ENCODE data around the gene PPP2R2B.

PPP2R2B gene

GRCh38 chr5:146878476-146879172 lies at the start of gene PPP2R2B:
PPP2R2B (minus strand) TSS chr5:146878757.
- peaks cover 7 to 20% of the 10 kb centered on the region in 2 donors for H3K27me3 ChIP-seq (ENCODE audit: control insufficient read depth in 2 of 2, insufficient read depth in 2 of 2, low read length in 2 of 2)
- no peaks in the 10 kb centered on the region for H3K9me3 ChIP-seq (ENCODE audit: control insufficient read depth in 2 of 2, low read length in 2 of 2)
- no peak within 1 kb of the TSS for H3K9ac ChIP-seq (ENCODE audit: low read depth in 1 of 2, low read length in 2 of 2)
- H3K4me3 ChIP-seq (ENCODE audit: low read length in 2 of 2) = peak within 1 kb of the TSS; percentile 54 to 59
- no peaks in the 10 kb centered on the region for H3K36me3 ChIP-seq (ENCODE audit: control insufficient read depth in 2 of 2, insufficient read depth in 2 of 2, low read length in 2 of 2)
- H3K4me1 ChIP-seq (ENCODE audit: control insufficient read depth in 2 of 2, insufficient read depth in 2 of 2, low read length in 2 of 2) = peaks cover 0 to 3% of the 10 kb centered on the region in 2 donors
- no peak within 1 kb of the TSS for H3K27ac ChIP-seq (ENCODE audit: low read depth in 2 of 2, low read length in 2 of 2)

DNA sequence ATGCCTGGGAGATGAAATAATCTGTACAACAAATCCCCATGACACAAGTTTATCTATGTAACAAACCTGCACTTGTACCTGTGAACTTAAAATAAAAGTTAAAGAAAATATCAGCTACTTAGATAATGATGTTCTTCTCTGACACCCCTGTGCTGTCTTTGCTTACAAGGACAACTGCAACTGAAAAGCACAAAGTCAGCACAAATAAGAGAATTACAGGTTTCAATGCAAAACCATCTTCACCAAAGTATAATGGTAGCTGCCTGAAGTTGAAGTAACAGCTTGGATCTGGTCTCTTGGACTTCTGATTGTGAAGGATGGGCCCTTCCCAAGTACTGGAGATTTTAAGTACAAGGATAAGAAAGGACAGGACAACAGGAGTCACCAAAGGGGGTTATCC lies 45.6 kb upstream of the PPP2R2B start:
- no peaks in the 10 kb centered on the region for H3K9me3 ChIP-seq (ENCODE audit: control insufficient read depth in 2 of 2, low read length in 2 of 2)
- H3K27ac ChIP-seq (ENCODE audit: low read depth in 2 of 2, low read length in 2 of 2) = no peak overlapping the region
- H3K4me3 ChIP-seq (ENCODE audit: low read length in 2 of 2) = no peak overlapping the region
- H3K9ac ChIP-seq (ENCODE audit: low read depth in 1 of 2, low read length in 2 of 2) = no peak overlapping the region
- H3K36me3 ChIP-seq (ENCODE audit: control insufficient read depth in 2 of 2, insufficient read depth in 2 of 2, low read length in 2 of 2) = no peaks in the 10 kb centered on the region
- no peaks in the 10 kb centered on the region for H3K4me1 ChIP-seq (ENCODE audit: control insufficient read depth in 2 of 2, insufficient read depth in 2 of 2, low read length in 2 of 2)
- no peaks in the 10 kb centered on the region for H3K27me3 ChIP-seq (ENCODE audit: control insufficient read depth in 2 of 2, insufficient read depth in 2 of 2, low read length in 2 of 2)

DNA sequence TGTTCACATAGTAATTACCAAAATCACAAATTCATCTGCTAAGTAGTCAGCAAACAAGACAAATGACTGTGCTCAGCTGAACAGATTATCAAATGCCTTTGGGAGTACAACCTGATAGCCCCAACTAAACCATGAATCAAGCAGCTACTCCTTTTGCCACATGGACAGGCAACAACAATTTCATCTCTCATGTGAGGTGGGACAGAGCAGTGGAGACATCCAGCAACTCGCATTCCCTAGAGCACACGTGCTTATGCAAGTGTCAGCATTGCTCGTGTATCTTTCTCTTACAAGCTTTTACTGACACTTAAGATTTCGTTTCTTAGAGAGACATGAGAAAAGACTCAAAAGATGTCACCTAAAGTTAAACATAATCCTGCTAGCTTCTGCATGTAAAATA lies 42.7 kb upstream of the PPP2R2B start:
- H3K27me3 ChIP-seq (ENCODE audit: control insufficient read depth in 2 of 2, insufficient read depth in 2 of 2, low read length in 2 of 2) = no peaks in the 10 kb centered on the region
- H3K4me1 ChIP-seq (ENCODE audit: control insufficient read depth in 2 of 2, insufficient read depth in 2 of 2, low read length in 2 of 2) = no peaks in the 10 kb centered on the region
- no peak overlapping the region for H3K4me3 ChIP-seq (ENCODE audit: low read length in 2 of 2)
- H3K9ac ChIP-seq (ENCODE audit: low read depth in 1 of 2, low read length in 2 of 2) = no peak overlapping the region
- no peak overlapping the region for H3K27ac ChIP-seq (ENCODE audit: low read depth in 2 of 2, low read length in 2 of 2)
- no peaks in the 10 kb centered on the region for H3K36me3 ChIP-seq (ENCODE audit: control insufficient read depth in 2 of 2, insufficient read depth in 2 of 2, low read length in 2 of 2)
- H3K9me3 ChIP-seq (ENCODE audit: control insufficient read depth in 2 of 2, low read length in 2 of 2) = no peaks in the 10 kb centered on the region

DNA sequence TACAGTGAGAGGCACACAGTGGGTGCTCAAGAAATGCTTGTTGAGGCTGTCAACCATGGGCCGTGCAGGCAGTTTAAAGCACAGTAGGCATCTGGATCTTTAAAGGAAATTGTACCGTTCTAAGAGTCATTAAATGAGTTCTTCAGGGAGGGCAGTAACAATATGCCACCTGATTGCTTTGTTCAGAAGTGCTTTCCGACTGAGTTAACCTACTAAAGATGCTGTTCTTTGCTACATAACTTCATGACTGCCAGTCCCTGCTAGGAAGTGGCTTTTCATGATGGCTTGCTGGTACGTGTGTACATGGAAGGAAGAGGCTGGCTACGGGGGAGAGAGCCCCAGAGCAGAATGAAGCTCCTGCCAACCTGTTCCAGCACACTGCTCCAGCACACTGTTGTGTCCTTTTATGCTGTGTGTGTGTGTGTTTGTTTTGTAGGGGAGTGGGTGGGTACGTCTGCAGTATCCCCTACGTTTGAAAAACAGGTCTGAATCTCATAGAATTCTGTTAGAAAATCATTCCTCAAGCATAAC lies 41.9 kb upstream of the PPP2R2B start:
- Histone ChIP-seq H3K36me3 (ENCODE audit: control insufficient read depth in 2 of 2, insufficient read depth in 2 of 2, low read length in 2 of 2) (no peaks in the 10 kb centered on the region), H3K9me3 (ENCODE audit: control insufficient read depth in 2 of 2, low read length in 2 of 2) (no peaks in the 10 kb centered on the region), H3K27ac (ENCODE audit: low read depth in 2 of 2, low read length in 2 of 2) (no peak overlapping the region), H3K4me3 (ENCODE audit: low read length in 2 of 2) (no peak overlapping the region), H3K9ac (ENCODE audit: low read depth in 1 of 2, low read length in 2 of 2) (no peak overlapping the region), H3K4me1 (ENCODE audit: control insufficient read depth in 2 of 2, insufficient read depth in 2 of 2, low read length in 2 of 2) (no peaks in the 10 kb centered on the region), H3K27me3 (ENCODE audit: control insufficient read depth in 2 of 2, insufficient read depth in 2 of 2, low read length in 2 of 2) (no peaks in the 10 kb centered on the region)

- Histone ChIP-seq H3K9ac (ENCODE audit: low read depth in 1 of 2, low read length in 2 of 2) (no peak overlapping the region), H3K4me1 (ENCODE audit: control insufficient read depth in 2 of 2, insufficient read depth in 2 of 2, low read length in 2 of 2) (no peaks in the 10 kb centered on the region), H3K27me3 (ENCODE audit: control insufficient read depth in 2 of 2, insufficient read depth in 2 of 2, low read length in 2 of 2) (no peaks in the 10 kb centered on the region), H3K36me3 (ENCODE audit: control insufficient read depth in 2 of 2, insufficient read depth in 2 of 2, low read length in 2 of 2) (no peaks in the 10 kb centered on the region), H3K9me3 (ENCODE audit: control insufficient read depth in 2 of 2, low read length in 2 of 2) (no peaks in the 10 kb centered on the region), H3K4me3 (ENCODE audit: low read length in 2 of 2) (no peak overlapping the region), H3K27ac (ENCODE audit: low read depth in 2 of 2, low read length in 2 of 2) (no peak overlapping the region)
These were observed 40.7 kb upstream of the PPP2R2B start for GRCh38 chr5:146919304-146919703.

GRCh38 chr5:146917931-146918330 lies 39.4 kb upstream of the PPP2R2B start:
- Histone ChIP-seq H3K36me3 (ENCODE audit: control insufficient read depth in 2 of 2, insufficient read depth in 2 of 2, low read length in 2 of 2) (no peaks in the 10 kb centered on the region), H3K4me3 (ENCODE audit: low read length in 2 of 2) (no peak overlapping the region), H3K4me1 (ENCODE audit: control insufficient read depth in 2 of 2, insufficient read depth in 2 of 2, low read length in 2 of 2) (no peaks in the 10 kb centered on the region), H3K27ac (ENCODE audit: low read depth in 2 of 2, low read length in 2 of 2) (no peak overlapping the region), H3K9me3 (ENCODE audit: control insufficient read depth in 2 of 2, low read length in 2 of 2) (no peaks in the 10 kb centered on the region), H3K27me3 (ENCODE audit: control insufficient read depth in 2 of 2, insufficient read depth in 2 of 2, low read length in 2 of 2) (no peaks in the 10 kb centered on the region), H3K9ac (ENCODE audit: low read depth in 1 of 2, low read length in 2 of 2) (no peak overlapping the region)

DNA sequence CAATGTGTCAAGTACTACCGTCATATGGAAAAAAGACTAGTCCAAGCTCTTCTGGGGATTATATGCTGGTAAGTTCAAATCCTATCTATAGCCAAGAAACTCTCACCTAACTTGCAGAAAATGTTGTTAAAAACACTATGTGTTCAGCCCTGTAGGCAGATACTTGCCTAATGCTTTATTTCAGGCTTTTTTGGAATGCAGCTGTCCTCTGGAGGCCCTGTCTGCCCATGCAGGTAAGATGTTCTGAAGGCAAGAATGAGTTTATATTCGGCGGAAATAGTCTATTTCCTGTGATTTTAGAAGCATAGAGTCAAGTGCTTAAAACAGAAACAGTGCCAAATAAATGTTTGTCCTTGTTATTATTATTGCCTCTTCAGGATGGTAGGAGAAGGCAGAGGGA lies 34.3 kb upstream of the PPP2R2B start:
- Histone ChIP-seq H3K27me3 (ENCODE audit: control insufficient read depth in 2 of 2, insufficient read depth in 2 of 2, low read length in 2 of 2) (no peaks in the 10 kb centered on the region), H3K4me3 (ENCODE audit: low read length in 2 of 2) (no peak overlapping the region), H3K4me1 (ENCODE audit: control insufficient read depth in 2 of 2, insufficient read depth in 2 of 2, low read length in 2 of 2) (no peaks in the 10 kb centered on the region), H3K9me3 (ENCODE audit: control insufficient read depth in 2 of 2, low read length in 2 of 2) (no peaks in the 10 kb centered on the region), H3K9ac (ENCODE audit: low read depth in 1 of 2, low read length in 2 of 2) (no peak overlapping the region), H3K27ac (ENCODE audit: low read depth in 2 of 2, low read length in 2 of 2) (no peak overlapping the region), H3K36me3 (ENCODE audit: control insufficient read depth in 2 of 2, insufficient read depth in 2 of 2, low read length in 2 of 2) (no peaks in the 10 kb centered on the region)

DNA sequence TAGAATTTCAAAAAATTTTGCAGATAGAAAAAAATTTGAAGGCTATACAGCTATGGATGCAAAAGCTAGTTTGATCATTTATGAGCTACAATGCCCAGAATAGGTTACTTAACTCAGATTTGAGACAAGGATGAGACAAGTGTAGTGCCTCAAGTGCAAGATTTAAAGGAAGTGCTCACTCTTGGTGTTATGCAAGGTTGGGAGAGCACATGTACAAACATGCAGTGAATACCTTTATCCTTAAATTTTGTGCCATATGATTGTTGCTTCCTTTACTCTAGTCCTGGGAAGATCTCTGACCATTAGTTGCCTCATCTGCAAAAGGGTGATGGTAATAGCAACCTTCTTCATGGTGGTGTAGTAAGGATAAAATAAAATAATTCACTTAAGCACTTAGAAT lies 31.7 kb upstream of the PPP2R2B start:
- Histone ChIP-seq H3K27me3 (ENCODE audit: control insufficient read depth in 2 of 2, insufficient read depth in 2 of 2, low read length in 2 of 2) (no peaks in the 10 kb centered on the region), H3K4me1 (ENCODE audit: control insufficient read depth in 2 of 2, insufficient read depth in 2 of 2, low read length in 2 of 2) (no peaks in the 10 kb centered on the region), H3K9me3 (ENCODE audit: control insufficient read depth in 2 of 2, low read length in 2 of 2) (no peaks in the 10 kb centered on the region), H3K27ac (ENCODE audit: low read depth in 2 of 2, low read length in 2 of 2) (no peak overlapping the region), H3K4me3 (ENCODE audit: low read length in 2 of 2) (no peak overlapping the region), H3K36me3 (ENCODE audit: control insufficient read depth in 2 of 2, insufficient read depth in 2 of 2, low read length in 2 of 2) (no peaks in the 10 kb centered on the region), H3K9ac (ENCODE audit: low read depth in 1 of 2, low read length in 2 of 2) (no peak overlapping the region)

DNA sequence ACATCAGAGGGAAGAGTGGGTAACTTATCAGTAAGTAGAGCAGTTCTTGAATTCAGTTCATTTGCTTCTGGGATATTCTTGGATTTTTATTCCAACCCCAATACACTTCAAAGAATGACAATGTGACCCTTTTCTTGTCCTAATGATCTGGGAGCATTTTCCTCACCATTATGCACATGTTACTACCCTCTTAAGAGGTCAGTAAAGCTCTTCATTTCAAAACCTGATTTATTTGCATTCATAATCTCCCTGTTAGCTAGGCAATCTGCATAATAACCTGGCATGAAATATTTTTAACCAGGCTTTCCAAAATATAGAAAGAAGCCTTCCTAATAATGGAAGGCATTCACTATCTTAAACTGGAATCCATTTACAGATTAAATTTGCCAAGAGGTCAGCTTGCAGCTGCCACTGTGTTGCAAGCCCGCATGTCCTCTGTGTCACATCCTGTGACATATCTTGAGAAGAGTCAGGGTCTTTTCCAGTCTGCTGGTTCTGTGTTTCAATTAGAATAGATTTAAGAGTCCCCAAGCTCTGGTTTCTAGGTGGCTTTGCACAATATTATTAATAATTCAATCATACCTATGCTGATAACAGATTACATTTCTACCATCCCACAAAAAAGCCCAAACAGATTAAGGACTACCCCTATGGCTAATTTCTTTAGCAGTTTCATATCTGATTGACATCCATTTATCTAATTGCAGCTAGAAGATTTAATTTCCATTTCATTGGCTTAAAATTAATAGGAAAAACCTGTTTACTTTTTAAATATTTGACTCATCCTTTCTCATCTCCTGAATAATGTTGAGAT lies 30.9 kb upstream of the PPP2R2B start:
- H3K4me3 ChIP-seq (ENCODE audit: low read length in 2 of 2) = no peak overlapping the region
- H3K36me3 ChIP-seq (ENCODE audit: control insufficient read depth in 2 of 2, insufficient read depth in 2 of 2, low read length in 2 of 2) = no peaks in the 10 kb centered on the region
- no peaks in the 10 kb centered on the region for H3K27me3 ChIP-seq (ENCODE audit: control insufficient read depth in 2 of 2, insufficient read depth in 2 of 2, low read length in 2 of 2)
- H3K4me1 ChIP-seq (ENCODE audit: control insufficient read depth in 2 of 2, insufficient read depth in 2 of 2, low read length in 2 of 2) = no peaks in the 10 kb centered on the region
- H3K27ac ChIP-seq (ENCODE audit: low read depth in 2 of 2, low read length in 2 of 2) = no peak overlapping the region
- H3K9me3 ChIP-seq (ENCODE audit: control insufficient read depth in 2 of 2, low read length in 2 of 2) = no peaks in the 10 kb centered on the region
- H3K9ac ChIP-seq (ENCODE audit: low read depth in 1 of 2, low read length in 2 of 2) = no peak overlapping the region

GRCh38 chr5:146906803-146907202 lies 28.2 kb upstream of the PPP2R2B start:
- H3K9me3 ChIP-seq (ENCODE audit: control insufficient read depth in 2 of 2, low read length in 2 of 2) = no peaks in the 10 kb centered on the region
- no peaks in the 10 kb centered on the region for H3K4me1 ChIP-seq (ENCODE audit: control insufficient read depth in 2 of 2, insufficient read depth in 2 of 2, low read length in 2 of 2)
- H3K9ac ChIP-seq (ENCODE audit: low read depth in 1 of 2, low read length in 2 of 2) = no peak overlapping the region
- H3K27me3 ChIP-seq (ENCODE audit: control insufficient read depth in 2 of 2, insufficient read depth in 2 of 2, low read length in 2 of 2) = no peaks in the 10 kb centered on the region
- no peak overlapping the region for H3K27ac ChIP-seq (ENCODE audit: low read depth in 2 of 2, low read length in 2 of 2)
- no peaks in the 10 kb centered on the region for H3K36me3 ChIP-seq (ENCODE audit: control insufficient read depth in 2 of 2, insufficient read depth in 2 of 2, low read length in 2 of 2)
- no peak overlapping the region for H3K4me3 ChIP-seq (ENCODE audit: low read length in 2 of 2)

Measured in mucosa of rectum (tissue), 2 donors.